ENCODE measurements around the gene TRIM54. TPM values are rescaled to one million over a fixed set of nuclear protein-coding genes. Genes with fewer than 3 reads are reported as not detected.
"Not testable (repeated sequence)": the region's sequence is repeated elsewhere in the genome, so short reads cannot be mapped to it uniquely, and the experiment has no call there.

Gene TRIM54
- total RNA-seq, 1 donor: not detected

DNA sequence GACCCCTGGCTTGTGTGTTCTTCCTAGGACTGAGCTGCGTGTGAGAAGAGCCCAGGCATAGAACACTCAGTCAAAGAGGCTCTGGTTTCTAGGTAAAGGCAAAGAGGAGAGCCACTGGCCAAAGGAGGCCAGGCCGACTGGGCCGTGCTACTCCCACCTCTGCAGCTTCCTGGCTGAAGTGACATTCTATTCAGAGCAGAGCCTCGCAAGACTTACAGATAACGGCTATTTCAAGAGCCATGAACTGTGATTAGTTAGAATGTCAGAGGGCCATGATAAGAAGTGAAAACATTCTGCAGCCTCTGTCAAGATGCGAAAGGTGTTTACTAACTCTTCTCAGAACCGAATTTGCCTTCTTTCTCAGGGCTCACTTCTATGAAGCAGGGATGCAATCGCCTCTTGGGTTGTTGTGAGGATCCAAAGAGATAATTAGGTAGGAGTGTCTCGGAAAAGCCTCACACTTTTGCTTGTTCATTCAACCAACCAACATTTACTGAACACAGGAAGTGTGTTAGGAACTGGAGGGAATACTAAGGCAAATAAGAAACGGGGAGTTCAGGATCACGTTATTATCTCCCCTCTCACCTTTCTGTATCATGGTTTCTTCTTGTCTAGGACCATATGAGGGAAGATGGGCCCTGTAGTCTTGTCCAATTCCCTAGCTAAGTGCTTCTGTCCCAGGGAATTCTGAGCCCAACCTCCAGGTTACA lies 10.4 kb upstream of the TRIM54 start:
- no peak overlapping the region for H3K4me3 ChIP-seq (ENCODE audit: low read depth, low read length)
- DNase-seq (ENCODE audit: low read depth): no peak
- TF ChIP-seq, protein P1, sequence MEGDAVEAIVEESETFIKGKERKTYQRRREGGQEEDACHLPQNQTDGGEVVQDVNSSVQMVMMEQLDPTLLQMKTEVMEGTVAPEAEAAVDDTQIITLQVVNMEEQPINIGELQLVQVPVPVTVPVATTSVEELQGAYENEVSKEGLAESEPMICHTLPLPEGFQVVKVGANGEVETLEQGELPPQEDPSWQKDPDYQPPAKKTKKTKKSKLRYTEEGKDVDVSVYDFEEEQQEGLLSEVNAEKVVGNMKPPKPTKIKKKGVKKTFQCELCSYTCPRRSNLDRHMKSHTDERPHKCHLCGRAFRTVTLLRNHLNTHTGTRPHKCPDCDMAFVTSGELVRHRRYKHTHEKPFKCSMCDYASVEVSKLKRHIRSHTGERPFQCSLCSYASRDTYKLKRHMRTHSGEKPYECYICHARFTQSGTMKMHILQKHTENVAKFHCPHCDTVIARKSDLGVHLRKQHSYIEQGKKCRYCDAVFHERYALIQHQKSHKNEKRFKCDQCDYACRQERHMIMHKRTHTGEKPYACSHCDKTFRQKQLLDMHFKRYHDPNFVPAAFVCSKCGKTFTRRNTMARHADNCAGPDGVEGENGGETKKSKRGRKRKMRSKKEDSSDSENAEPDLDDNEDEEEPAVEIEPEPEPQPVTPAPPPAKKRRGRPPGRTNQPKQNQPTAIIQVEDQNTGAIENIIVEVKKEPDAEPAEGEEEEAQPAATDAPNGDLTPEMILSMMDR (IDR thresholded peaks at IDR 0.05; ENCODE audit: insufficient read depth, low read depth, low read length): no peak

DNA sequence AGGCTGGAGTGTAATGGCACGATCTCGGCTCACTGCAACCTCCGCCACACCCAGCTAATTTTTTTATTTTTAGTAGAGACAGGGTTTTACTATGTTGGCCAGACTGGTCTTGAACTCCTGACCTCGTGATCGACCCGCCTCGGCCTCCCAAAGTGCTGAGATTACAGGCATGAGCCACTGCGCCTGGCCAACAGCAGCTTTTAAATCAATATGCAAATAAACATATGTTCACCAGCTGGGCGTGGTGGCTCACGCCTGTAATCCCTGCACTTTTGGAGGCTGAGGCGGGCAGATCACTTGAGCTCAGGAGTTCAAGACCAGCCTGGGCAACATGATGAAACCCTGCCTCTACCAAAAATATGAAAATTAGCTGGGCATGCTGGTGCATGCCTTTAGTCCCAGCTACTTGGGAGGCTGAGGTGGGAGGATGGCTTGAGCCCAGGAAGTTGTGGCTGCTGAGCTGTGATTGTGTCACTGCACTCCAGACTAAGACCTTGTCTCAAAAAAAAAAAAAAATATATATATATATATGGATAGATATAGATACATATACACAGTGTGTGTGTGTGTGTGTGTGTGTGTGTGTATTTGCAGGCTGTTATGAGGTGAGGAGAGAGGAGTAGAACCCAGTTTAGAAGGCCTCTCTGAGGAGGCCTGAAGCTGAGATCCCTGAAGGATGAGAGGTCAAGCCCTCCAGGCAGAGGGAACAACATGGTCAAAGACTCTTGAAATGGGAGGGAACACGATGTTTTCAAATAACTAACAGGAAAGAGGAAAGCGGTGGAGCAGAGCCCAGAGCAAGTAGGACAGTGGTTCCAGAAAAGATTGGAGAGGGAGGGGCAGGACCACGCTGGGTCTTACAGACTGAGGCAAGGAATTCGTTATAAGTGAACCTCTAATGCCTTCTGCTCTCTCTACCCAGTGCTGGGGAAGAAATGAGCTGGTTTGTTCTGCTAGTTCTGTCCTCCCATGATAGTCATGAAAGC lies 9.4 kb upstream of the TRIM54 start:
- H3K4me3 ChIP-seq (ENCODE audit: low read depth, low read length); DNase-seq (ENCODE audit: low read depth): not testable (repeated sequence)

DNA sequence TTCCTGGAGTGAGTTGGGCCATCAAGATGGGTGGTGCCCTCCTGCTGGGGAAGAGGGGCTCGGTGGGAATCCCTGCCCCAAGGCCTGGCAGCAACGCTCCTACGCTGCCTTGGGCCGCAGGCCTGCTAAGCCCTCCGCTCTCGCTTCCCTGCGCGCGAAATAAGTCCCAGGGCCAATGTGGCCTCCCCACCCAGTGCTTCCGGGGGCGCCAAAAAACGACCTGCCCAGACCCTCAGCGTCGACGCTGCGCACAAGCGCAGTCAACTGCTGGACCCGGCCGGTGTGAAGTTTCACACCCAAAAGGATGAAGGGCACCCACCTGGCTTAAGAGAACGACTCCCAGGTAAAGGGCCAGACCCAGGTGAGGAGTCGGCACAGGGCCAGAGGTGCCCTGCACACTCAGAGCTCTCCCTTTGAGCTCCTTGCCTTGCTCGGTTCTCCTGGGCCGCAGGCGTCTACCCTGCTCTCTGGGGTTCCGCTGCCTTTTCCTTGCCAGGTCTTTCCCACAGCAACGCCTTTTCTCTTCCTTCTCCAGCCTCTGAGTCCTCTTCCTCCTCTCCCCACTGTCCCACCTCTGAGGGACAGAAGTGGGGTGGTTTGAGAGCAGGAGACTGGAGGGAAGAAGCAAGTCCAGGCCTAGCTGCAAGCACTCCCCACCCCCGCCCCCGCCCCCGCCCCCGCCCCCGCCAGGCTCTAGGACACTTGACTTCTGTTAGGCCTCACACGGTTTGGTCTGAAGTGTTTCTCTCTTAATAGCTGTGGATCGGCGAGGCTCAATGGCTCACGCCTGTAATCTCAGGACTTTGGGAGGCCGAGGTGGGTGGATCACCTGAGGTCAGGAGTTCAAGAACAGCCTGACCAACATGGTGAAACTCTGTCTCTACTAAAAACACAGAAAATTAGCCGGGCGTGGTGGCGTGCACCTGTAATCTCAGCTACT lies 6.7 kb upstream of the TRIM54 start, which contains the start of gene DNAJC5G:
TSS of gene DNAJC5G (plus strand) at position 223 of the 940 bp plus-strand sequence. CDS start 1,296 bp downstream, outside the sequence.
- DNase-seq (ENCODE audit: low read depth): no peak
- H3K4me3 ChIP-seq (ENCODE audit: low read depth, low read length): no peak within 1 kb of the TSS
- TF ChIP-seq, protein P1 (IDR thresholded peaks at IDR 0.05; ENCODE audit: insufficient read depth, low read depth, low read length): no peak

DNA sequence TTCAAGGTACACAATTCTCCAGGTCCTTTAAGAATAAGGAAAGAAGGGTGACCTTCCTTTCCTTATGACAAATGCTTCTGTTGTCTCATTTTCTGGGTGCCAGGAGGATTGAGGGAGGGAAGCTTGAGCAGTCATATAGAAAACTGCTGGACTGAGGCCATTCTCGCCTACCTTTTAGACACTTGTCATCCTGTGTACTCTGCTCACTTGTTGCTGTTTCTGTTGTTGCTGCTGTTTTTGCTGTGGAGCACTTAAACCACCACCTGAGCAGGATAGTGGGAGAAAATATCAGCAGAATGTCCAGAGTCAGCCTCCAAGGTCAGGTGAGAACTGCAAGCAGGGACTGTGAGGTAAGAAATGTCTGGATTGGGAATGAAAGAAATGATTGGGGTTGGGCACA lies 4.2 kb upstream of the TRIM54 start:
- no peak overlapping the region for H3K4me3 ChIP-seq (ENCODE audit: low read depth, low read length)
- DNase-seq (ENCODE audit: low read depth): no peak
- TF ChIP-seq, protein P1 (IDR thresholded peaks at IDR 0.05; ENCODE audit: insufficient read depth, low read depth, low read length): no peak

DNA sequence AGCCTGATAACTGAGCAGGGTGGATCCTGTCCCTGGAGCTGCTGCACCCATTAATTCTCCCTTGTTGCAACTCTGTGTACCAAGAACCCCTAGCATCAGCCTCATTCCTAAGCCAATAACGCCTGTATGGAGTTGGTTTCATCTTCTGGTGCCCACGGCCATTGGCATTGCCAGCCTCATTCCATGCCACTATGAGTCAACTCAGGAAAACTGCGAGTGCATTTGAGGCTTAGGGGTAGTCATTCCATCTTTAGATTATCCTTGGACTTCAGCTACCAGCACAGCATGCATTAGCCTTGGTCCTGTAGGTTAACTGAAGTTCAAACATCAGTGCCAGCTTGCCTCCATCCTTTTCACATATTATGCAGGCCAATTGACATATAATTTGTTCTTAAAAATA lies 1.4 kb upstream of the TRIM54 start:
- no peak for DNase-seq (ENCODE audit: low read depth)
- H3K4me3 ChIP-seq (ENCODE audit: low read depth, low read length): no peak overlapping the region
- TF ChIP-seq, protein P1 (IDR thresholded peaks at IDR 0.05; ENCODE audit: insufficient read depth, low read depth, low read length): no peak

DNA sequence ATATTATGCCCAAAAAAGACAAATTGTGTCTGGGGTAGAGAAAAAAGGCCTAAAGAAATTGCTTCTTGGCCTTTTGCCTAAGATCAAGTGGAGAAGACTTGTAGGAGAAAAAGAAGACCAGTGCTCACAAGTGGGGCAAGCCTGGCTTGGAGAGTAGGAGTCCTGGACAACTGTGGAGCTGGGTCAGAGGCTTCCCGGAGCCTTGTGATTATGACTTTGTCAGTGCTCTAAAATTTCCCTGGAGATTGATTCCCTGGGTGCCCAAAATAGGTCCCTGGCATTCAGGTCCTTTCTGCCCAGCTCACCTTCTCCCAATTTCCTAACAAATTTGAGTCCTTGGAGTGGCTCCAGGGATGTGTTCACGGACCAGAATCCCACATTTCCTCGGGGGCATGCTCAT lies 787 bp upstream of the TRIM54 start:
- no peak overlapping the region for H3K4me3 ChIP-seq (ENCODE audit: low read depth, low read length)
- DNase-seq (ENCODE audit: low read depth): no peak
- TF ChIP-seq, protein P1 (IDR thresholded peaks at IDR 0.05; ENCODE audit: insufficient read depth, low read depth, low read length): no peak

Measured in fibroblast of villous mesenchyme (primary cell).